NCI-H2227 treated with DMSO at 0.1 percent for 48 hours (cell line): ENCODE measurements around the gene TEX28.
"Not testable (repeated sequence)": the region's sequence is repeated elsewhere in the genome, so short reads cannot be mapped to it uniquely, and the experiment has no call there.

ENCODE experiments used
- DNase-seq: peaks from one replicate; lab custom pipeline; 2025; lab: John Stamatoyannopoulos, UW

TEX28 gene

DNA sequence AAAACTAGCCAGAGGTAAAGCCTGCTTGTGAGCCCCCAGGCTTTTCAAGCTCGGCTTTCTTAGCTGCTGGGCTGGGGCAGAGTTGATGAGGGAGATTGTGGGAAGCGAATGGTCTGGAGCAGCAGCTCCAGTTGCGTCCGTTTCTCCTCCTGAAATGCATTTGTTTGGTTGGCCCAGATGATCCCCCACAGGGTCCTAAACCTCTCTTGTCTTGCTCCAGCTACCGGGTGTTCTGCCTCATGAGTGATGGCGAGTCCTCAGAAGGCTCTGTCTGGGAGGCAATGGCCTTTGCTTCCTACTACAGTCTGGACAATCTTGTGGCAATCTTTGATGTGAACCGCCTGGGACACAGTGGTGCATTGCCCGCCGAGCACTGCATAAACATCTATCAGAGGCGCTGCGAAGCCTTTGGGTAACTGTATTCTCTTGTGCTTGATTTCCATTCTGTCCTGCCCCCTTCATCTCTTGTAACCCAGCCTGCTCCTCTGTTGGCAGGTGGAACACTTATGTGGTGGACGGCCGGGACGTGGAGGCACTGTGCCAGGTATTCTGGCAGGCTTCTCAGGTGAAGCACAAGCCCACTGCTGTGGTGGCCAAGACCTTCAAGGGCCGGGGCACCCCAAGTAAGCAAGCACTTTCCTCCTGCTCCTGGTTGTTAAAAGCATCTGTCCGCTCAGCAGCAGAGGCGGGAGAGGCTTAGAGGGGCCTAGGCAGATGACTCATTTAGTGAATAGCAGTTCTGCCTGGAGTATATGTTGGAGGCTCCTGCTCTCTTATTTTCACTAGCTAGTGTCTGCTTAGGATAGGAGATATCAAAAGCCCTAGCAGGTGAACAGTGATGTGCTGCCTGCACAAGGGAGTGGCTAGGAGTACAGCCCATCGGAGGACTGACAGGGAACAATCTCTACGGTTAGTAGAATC lies 16.0 kb upstream of the TEX28 start:
- DNase-seq, result no peak

GRCh38 chrX:154309041-154309775 lies 14.3 kb upstream of the TEX28 start:
- DNase-seq, result no peak

GRCh38 chrX:154308108-154308946 lies 13.4 kb upstream of the TEX28 start:
- DNase-seq, result no peak

DNA sequence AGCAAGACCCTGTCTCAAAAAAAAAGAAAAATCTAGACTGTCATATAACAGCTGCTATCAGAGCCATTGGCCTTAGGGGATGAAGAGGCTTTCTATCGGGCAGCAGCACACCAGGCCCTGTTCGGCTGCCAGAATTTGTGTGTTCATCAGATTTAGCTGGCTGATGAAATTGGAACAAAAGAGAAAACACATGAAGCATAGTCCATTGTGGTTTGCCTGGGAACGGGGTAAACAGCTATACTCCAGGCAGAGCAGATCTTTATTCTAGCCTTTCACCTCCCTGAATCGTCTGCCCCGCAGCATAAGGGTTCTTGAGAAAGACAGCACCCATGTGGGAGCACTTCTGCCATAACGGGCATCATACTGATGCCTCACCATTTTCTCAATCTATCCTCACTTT lies 12.3 kb upstream of the TEX28 start:
- DNase-seq, result no peak

DNA sequence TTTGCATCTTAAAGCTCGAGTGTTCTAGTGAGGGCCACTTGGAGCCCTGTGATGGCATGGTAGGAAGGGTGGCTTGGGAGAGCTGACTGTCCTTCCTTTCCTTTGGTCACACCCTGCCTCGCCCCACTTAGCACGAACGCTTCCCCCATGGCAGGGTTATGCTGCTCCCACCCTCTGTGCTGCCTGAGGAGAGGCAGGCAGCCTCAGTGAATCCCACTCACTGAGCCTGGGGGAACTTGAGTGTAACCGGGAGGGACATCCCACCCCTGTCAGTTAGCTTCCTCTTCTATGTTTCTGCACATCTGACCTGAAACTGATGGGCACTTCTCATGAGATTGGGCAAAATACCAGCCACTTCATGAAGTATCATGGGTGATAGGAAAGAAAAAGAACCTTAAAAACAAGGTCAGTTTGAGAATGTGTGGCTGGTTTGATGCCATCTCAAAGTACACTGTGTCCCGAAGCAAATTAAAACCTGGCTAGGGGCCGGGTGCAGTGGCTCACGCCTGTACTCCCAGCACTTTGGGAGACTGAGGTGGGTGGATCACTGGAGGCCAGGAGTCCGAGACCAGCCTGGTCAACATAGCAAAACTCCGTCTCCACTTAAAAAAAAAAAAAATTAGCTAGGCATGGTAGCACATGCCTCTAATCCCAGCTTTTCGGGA lies 10.7 kb upstream of the TEX28 start:
- no peak for DNase-seq

DNA sequence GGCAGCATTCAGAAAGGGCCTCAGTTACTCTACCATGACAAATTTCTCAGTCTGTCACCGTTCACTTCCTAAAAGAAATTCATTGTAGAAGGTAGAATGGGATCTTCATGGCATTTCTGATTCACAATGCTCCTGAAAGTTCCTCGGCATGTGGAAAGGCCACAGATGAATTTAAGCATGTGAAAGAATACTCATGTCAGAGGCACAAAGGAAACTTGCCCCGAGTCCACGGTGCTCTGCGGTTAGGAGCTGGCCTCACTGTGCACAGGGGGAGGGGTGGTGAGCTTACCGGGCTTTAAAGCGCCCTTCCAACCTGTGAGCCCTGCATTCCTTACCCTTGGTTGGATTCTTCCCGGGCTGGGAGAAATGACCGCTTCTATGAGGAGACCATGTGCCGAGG lies 9.9 kb upstream of the TEX28 start:
- DNase-seq, result no peak

- DNase-seq, result no peak
Observed at GRCh38 chrX:154303476-154303875, 8.6 kb upstream of the TEX28 start.

GRCh38 chrX:154302998-154303397 lies 8.1 kb upstream of the TEX28 start:
- not testable (repeated sequence) for DNase-seq

DNA sequence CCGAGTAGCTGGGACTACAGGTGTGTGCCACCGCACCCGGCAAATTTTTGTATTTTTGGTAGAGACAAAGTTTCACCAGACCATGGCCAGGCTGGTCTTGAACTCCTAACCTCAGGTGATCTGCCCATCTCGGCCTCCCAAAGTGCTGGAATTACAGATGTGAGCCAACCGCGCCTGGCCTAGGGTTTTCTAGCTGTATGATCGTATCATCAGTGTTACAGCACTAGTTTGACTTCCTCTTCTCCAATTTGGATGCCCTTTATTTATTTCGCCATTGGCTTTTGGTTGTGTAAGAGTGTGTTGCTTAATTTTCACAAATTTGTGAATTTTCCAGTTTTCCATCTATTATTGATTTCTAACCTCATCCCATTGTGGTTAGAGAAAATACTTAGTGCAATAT lies 5.9 kb upstream of the TEX28 start:
- no peak for DNase-seq

DNA sequence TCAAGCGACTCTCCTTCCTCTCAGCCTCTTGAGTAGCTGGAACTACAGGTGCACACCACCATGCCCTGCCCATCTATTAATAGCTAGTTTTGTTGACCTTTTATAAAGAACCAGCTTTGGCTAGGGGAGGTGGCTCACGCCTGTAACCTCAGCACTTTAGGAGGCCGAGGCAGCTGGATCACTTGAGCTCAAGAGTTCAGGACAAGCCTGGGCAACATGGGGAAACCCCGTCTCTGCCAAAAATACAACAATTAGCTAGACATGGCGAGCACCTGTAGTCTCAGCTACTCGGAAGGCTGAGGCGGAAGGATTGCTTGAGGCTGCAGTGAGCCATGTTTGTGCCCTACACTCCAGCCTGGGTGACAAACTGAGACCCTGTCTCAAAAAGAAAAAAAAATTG lies 3.4 kb upstream of the TEX28 start:
- DNase-seq, result no peak

- DNase-seq, result no peak
Observed at GRCh38 chrX:154296731-154297130, 1.8 kb upstream of the TEX28 start.

- DNase-seq, result no peak
Observed at GRCh38 chrX:154295664-154296310, 863 bp upstream of the TEX28 start, which contains the start of gene TKTL1. Gene TKTL1 (plus strand): TSS chrX:154295795. CDS start chrX:154295860, 65 bp downstream.

- not testable (repeated sequence) for DNase-seq
Observed at GRCh38 chrX:154286406-154286805, 8.5 kb downstream of the TEX28 start.

GRCh38 chrX:154284489-154285338 lies 10.2 kb downstream of the TEX28 start:
- not testable (repeated sequence) for DNase-seq

GRCh38 chrX:154269245-154269644 lies 25.7 kb downstream of the TEX28 start:
- DNase-seq, result not testable (repeated sequence)

DNA sequence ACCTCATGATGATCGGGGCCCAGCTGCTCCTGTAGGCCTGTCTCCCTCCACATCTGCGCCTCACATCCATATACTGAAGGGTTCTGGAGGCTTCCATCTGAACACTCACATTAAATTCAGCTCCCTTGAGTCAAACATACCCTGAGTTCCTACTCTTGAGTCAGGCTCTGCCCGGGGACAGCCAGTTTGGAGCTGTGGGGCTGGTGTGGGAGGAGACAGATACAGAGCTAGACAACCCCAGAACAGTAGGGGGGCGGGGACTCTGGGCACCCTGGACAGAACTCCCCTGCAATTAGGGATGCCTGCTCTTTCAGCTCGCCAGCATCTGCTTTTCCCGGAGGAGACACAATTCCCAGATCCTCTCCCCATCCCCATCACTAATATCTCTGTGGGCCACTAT lies 31.9 kb downstream of the TEX28 start:
- not testable (repeated sequence) for DNase-seq

DNA sequence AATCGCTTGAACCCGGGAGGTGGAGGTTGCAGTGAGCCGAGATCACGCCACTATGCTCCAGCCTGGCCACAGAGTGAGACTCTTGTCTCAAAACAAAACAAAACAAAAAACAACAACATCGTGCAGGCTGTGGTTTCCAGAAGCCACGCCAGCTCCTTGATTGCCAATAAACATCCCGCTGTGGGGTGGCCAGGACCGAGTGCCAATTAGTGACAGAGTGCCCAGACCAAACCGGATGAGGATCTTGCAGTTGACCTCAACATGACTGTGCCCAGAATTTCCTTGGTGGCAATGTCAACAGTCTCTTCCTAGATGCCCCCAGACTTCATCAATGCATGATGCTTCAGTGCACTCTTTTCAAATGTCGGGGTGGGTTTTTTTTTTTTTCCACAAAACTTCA lies 36.2 kb downstream of the TEX28 start:
- not testable (repeated sequence) for DNase-seq

- not testable (repeated sequence) for DNase-seq
Observed at GRCh38 chrX:154257282-154257681, 37.6 kb downstream of the TEX28 start, which contains the start of gene OPN1MW3. Gene OPN1MW3 (plus strand): TSS chrX:154257582. CDS start chrX:154257620, 38 bp downstream.

DNA sequence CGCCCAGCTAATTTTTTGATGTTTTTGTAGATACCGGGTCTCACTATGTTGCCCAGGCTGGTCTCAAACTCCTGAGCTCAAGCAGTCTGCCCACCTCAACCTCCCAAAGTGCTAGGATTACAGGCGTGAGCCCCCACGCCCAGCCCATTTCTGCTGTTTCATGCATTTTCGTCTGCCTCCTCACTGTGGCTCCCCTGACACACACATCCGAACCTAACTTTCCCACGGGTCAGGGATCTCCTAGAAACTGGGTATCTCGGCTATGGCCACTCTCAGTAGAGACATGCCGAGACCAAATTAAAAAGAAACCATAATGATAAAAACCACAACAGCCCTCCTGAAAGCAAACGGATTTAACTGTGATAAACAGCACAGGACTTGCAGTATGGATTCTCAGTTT lies 46.8 kb downstream of the TEX28 start:
- DNase-seq, result not testable (repeated sequence)
